HG03565 (cell line): ENCODE data around the gene PDE7B.

ENCODE experiments used
- ATAC-seq: cut with Tn5 transposase; IDR thresholded peaks from one replicate; pipeline ENCODE4 v1.9.1; 2021; ENCODE audit warnings: mild to moderate bottlenecking, moderate library complexity; ENCODE audit not compliant: unreplicated experiment

PDE7B gene

DNA sequence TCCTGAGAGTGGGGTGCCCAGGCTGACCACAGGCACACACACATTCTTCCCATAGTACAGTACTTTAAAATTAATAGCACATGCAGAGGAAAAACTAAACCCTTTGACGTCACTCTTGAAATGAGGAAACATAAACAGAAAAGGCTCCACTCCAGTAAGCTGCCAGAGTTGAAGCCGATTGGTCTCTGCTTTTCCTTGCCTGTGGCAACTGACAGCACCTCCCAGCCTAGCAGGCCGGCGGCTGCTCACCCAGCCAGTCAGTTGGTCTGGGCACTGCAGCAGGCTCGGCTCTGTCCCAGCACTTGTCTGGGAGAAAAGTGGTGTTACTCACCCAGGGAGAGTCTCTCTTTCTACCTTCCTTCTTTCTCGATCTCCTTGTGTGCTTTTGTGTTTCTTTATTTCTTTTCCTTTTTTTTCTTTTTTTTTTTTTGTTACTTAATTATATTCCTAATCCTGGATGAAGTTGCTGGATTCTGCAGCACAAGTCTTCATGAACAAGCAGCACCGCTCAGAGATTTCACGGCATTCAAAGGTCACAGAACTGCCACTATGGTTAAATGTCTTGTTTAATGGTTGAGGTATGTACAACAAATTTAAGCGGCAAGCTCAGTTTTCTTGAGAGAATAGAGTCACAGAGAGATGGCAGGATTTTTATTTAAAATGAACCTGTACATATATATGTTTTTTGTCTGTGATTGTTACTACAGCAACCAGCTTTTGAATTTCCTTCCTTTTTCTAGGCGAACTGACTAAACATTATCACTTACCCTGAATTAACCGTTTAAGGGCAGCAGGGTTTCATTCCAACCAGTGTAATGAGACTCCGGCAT lies at the start of gene PDE7B:
TSS of gene PDE7B (plus strand) at position 260 of the 830 bp plus-strand sequence.
- peak; percentile 75 for ATAC-seq

DNA sequence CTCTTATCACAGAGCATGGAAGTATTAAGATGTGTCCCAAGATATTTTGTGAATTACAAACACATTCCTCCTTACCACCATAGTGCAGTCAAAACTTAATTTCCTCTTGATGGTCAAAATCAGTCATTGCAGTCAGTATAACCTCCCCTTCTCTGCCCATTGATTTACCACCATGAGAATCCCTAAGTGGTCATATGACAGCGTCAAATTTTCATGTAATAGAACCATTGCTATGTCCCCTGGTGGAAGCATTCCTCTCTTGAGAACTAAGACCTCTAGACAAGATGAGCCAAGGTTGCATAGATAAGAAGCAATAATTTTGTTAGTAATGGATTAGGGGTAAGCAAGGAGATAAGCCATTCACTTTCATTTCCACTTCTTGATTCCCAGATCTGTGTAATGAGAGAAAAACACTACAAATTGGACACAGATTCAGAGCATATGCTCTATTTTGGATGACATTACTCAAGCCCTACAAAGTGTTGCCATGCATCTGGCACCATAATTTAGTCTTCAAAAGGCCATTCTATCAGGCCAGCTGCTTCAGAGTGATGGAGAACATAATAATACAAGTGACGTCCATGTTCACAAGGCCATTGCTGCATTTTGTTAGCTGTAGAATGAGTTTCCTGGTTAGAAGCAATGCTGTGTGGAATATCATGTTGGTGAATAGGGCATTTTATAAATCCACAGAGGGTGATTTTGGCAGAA lies 49.6 kb upstream of the PDE7B start:
- no peak for ATAC-seq

DNA sequence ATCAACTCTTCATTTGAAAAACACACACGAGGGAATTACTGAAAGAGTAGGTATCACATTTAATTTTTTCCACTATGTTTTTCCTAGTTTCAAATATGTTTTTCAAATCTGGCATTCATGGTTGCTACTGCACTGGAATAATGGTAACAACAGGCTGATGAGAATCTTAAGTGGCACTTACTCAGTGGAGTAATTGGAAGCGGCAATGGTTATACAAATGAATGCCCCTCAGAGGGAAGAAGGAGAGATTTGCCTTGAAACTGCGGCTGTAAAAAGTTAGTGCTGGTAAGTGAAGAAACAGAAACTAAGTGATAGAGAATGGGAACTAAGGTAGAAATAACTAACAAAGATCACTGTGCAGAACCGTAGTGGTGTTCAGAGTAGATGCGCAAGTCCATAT lies 41.0 kb upstream of the PDE7B start:
- no peak for ATAC-seq

DNA sequence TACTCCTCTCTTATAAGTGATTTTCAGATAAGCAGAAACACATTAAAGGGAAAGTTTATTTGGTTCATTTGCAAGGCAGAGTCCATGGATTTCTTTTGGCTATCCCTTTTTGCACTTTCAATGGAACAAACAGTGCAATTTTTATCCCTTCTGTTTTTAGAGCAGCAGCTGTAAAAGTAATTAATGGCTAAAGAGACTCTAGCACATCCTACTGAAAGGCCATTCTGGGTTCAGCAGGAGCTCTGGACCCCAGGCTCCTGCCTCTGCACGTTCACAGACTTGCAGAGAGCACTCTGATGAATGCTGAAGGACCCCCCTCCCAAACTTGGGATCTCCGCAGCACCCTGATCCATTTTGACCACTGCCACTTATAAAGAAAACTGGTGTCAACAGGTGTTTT lies 40.3 kb upstream of the PDE7B start:
- no peak for ATAC-seq

DNA sequence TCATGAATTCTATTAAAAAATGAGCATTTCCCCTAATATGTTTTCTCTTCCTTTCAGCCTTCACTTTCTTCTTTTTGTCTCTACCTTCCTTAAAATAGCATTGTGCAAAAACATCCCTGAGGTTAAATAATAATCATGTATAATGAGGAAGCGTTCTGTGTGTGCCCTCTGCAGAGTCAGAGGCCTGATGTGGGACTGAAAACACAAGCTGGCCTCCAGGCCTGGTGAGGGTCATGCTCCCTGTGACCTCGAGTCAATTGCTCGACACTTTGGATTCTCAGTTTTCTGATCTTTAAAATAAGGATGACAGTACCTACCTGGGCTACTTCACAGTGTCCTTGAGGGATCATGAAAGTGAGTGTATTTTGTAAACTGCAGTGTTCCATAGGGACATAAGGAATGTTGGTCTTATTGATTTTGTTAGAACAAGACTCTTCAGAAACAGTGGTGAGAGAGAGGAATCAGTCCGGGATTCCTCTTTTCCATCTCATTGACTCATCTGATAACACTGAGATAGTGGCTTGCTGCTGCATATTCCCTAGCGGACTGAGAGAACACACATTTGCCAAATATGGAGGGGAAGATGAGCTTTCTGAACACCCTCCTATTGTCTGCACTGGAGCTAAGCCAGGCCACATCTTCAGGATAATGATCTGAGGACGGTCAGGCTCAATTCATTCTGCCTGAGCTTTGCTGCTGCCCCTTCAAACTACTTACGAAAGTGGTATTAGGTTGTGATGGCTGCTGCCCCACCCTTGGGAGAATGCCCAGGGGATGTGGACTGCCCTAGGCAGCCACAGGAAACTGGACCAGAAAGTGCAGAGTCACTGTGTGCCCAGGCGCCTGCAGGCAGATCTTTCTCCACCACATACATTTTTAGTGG lies 39.6 kb upstream of the PDE7B start:
- ATAC-seq = no peak

DNA sequence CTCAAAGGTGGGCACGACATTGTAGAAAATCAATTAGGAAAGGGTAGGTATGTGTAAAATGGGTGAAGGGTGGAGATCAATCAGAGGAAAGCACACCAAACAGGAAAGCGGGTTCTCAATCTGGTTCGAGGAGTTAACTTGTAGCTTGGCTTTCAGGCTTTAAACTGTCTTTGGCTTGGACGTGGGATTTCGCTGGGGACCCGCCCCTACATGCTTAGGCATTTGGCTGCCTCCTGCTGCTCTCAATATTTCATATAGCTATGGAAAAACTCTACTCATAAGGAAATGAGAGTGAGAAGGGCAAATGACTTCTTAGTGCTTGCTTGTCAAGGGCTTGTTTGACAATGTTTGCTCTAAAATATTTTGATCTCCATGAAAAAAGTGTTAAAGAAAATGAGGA lies 38.1 kb upstream of the PDE7B start:
- ATAC-seq = no peak

DNA sequence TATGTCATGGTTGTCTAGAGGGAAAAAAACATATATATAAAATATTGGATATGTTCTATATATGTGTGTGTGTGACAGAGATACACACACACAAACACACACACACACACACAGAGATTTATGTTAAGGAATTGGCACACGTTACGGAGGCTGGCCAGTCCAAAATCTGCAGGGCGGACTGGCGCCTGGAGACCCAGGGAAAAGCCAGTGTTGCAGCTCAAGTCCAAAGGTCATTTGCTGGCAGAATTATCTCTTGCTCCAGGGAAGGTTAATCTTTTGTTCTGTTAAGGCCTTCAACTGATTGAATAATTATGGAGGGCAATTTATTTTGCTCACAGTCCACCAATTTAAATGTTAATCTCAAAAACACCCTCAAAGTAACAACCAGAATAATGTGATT lies 37.5 kb upstream of the PDE7B start:
- ATAC-seq = no peak

DNA sequence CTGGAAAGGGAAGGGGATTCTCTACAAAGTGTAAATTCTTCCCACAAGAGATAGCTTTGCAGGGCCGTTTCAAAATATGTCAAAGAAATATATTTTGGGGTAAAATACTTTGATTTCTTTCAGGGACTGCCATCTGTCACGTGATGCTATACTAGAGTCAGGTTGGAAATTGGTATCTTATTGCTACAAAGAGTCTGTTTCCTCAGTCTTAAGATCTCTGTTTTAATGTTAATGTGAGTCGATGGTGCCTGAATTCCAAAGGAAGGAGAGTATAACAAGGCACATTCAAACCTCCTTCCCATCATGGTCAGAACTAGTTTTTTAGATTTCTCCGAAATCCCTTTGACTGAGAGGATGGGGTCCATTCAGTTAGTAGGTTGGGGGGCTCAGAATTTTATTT lies 36.3 kb upstream of the PDE7B start:
- no peak for ATAC-seq

DNA sequence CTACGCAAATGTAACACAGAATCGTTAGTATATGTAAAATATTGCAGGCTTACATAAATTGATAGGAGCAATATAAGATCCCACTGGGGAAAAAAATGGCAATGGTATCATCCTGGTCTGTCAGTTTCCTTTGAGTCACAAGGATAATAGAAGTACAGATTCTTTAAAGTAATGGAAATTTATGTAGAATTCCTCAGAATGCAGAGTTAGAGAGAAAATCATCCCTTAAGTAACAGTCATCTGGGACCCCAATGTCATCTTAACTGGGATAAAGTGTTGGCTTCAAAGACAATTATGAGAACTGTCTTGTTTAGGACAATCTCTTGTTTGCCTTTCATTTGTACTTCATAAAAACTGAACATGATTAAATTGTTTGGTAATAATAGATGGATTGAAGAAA lies 34.5 kb upstream of the PDE7B start:
- no peak for ATAC-seq

DNA sequence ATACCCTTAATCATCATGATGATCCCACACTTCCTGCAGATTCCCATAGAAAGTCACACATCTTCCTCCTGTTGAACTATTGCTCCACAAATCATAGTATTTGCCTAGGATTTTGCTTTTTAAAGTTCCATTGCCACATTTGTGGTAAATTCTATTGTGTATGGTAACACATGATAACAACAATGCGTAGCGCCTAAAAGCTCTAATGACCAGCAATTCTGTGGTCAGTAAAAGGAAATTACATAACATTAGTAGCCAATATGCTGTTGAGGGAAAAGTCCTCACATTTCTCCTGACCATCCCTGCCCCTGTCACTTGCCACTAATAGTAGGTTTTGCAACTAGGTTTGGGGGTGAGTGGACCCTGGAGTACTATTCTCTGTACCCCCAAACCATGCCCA lies 31.8 kb upstream of the PDE7B start:
- ATAC-seq = no peak

DNA sequence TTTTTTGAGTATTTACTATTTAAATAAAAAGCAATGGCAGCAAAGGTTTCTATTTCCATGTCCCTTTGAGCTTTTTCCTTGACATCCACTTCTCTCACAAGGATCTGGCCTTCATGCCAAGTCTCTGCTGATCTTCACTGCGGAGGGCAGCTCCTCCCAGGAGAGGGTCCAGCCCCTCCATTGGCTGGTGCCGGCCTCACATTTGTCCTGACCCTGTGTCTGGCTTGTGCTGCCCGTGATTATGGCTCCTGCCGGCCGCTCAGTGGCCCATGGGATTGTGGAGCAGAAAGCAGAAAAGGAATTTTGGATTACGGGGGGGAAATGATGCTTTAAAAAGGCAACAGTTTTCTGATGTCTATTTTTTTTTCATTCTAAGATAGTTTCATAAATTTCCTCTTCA lies 31.2 kb upstream of the PDE7B start:
- ATAC-seq = no peak

DNA sequence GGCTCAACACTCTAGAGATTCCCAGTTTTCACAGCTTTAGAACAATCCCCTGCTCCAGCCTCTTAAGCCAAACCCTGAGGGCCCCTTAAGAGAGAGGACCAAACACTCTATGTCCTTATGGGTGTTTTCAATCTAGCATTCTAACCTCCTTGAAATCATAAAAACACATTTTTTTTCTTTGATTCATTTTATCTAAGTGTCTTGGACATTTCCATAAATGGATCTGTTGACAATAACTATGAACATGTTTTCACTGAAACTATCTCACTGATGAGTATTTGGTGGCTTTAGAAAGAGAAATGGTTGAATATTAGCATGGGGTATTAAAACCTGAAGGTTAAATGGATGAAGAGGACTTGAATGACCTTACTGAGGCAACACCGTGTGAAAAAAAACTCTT lies 27.6 kb upstream of the PDE7B start:
- ATAC-seq = no peak

DNA sequence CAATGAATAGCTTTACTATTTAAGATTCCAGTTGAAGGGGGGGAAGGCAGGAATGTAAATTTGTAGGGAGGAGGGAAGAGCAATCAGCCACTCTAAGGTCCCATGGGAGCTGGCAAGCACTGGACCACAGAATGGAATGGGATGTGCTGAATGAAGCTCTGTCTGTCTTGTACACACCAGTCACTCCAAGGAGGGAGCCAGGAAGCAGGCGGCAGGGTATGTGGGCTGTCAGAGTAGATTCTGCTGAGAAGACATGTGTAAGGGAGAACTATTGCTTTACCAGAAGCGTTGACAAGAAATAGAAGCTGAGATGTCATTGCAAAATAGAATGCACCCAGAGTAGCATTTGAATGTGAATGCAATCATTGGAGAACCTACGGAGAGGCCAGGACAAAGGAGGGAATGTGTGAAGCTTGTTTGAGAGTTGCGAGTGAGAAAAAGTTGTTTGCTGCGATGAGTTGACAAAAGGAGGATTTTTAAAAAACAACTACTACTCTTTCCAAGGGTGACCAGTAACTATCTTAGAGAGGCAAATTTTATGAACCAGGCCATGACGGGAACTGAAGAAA lies 25.2 kb upstream of the PDE7B start:
- ATAC-seq = no peak

DNA sequence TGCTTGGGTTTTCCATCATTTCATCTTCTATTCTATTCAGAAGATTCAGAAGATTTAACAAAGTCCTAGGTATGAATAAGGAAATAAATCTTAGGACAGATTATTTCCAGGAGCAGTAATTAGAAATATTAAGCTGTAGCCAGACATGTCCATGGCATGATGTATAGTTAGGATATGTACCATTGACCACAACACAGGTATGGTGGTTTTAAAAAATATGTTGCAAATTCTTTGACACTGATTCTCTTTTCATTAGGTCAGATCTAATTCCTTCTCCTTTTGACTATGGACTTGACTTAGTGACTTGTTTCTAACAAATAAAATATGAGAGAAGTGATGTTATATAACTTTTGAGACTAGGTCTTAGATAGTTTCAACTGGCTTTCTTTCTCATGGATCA lies 23.5 kb upstream of the PDE7B start:
- no peak for ATAC-seq

DNA sequence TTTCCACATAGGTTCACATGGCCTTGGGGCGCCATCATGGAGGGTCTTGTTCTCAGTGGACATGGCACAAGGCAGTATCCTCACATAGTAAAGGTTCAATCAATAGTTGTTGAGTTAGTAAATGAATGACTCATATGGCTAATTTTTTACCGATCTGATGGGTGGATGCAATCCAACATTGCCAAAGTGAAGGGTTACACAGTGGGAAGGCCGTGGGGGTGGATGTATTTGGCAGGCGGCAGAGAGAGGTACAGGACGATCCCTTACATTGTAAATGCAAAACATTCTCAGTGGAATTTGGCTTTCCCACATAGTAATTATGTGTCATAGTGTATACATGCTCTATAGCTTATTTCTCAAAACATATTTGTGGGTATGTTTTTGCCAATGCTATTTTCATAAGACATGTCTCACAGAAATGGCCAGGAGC lies 21.0 kb upstream of the PDE7B start:
- ATAC-seq = no peak

DNA sequence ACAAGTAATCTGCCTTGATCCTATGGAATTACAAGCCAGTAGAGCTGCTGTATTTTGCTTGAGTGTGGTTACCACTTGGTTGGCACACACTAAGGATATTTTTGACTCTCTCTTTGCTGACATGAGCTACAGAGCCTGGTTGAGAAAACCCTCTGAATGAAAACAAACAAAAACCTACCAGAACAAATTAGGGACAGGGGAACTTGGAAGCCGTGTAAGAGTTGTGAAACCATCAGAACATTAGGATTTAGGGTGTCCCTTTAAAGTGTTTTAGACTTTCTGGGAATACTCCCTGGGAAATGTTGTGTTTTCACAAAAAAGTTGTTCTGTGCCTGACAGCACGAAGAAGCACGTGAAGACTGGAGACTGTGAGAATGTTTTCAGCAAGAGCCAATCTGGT lies 20.5 kb upstream of the PDE7B start:
- ATAC-seq = no peak

DNA sequence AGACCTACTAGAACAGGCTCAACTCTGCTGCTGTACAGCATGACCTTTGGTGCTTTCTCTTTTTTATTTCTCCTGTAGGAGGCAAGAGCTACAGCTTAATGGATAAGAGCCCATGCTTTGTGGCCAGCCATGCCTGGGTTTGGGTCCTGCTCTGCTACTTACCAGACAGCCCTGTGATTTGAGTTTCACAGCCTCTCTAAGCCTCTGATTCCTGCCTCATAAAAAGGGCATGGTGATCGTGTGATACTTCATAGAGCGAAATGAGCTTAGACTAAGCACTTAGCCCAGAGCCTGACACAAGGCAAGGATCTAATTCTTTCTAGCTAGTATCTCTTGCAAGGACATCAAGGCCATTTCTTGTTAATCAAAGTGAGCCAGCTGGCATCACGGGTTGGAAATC lies 19.3 kb upstream of the PDE7B start:
- ATAC-seq = no peak

DNA sequence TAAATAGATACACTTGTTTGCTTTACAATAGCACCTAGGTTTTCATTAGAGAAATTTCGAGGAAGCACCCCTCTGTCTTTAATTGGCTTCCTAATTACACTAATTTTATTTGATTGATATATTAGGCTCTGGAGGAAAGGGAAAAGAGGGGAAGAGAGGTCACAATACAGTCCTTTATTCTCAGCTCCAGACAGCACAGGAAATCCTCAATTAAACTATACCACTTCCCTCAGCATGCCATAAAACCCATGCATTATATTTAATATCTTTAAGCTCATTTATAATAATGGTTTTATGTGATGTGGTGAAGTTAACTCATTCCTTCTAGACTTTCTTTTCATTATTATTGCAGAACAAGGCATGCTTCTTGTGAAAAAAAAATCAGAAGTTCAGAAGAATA lies 17.7 kb upstream of the PDE7B start:
- ATAC-seq = no peak

DNA sequence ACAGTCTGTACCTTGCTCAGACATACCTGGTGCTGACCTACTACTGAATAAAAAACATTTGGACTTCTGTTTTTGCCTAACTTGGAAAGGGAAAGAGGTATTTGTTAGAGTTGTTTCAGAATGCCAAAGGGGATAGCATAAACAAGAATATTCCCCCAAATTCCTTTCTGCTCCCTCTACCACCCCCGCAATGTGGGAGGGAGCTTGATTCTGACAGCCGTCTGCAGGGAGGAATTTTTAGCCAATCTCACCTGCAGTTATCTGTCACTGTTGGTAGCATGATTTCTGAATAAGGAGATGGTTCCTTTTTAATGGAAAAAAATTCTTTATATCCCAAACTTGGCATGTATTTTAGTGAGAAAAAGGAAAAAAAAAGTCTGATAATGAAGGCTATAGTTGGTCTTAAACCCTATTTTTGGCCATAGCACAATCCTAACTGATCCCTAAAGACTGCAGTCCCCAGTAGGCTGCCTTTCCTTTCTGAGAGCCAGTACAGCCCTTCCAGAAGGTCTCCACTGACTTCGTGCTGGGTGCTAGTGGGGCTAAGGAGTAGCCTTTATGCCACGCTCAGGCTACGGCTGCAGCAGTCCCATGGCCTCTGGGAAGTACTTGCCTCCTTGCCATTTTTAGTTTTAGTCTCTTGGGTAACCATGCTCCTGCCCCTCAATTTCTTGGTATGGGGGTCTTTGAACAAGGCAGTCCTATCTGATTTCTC lies 13.6 kb upstream of the PDE7B start:
- ATAC-seq = no peak

DNA sequence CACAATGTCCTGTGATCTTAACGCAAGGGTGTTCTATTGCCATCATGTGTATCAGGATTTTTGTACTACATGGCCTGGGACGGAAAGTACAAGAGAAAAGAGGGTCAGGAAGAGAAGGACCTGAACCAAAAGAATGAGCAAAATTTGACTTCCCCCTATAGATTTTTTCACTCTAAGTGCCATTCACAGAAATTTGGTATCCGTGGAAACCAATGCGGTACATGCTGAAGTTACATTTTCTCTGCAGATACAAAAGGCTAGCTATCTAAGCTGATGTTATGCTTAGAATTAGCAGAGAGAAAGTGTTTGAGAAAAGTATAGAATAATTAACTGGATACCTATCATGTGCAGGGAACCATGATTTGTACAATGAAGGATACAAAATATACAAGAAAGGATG lies 12.4 kb upstream of the PDE7B start:
- ATAC-seq = no peak
